ENCODE measurements around the gene WFIKKN1.

The WFIKKN1 gene

GRCh38 chr16:657487-657886, 26.7 kb downstream of the WFIKKN1 start:
- no peak for DNase-seq (ENCODE audit: low spot score)

- no peak for DNase-seq (ENCODE audit: low spot score)
Observed at GRCh38 chr16:658679-659571, 28.1 kb downstream of the WFIKKN1 start.

- no peak for DNase-seq (ENCODE audit: low spot score)
Observed at GRCh38 chr16:659618-660017, 28.8 kb downstream of the WFIKKN1 start.

- DNase-seq (ENCODE audit: low spot score): no peak
Observed at GRCh38 chr16:660132-660458, 29.3 kb downstream of the WFIKKN1 start.

- DNase-seq (ENCODE audit: low spot score): peak; percentile 83
Observed at GRCh38 chr16:660459-661183, 29.8 kb downstream of the WFIKKN1 start.

- no peak for DNase-seq (ENCODE audit: low spot score)
Observed at GRCh38 chr16:661184-661821, 30.5 kb downstream of the WFIKKN1 start.

- no peak for DNase-seq (ENCODE audit: low spot score)
Observed at GRCh38 chr16:662095-662494, 31.3 kb downstream of the WFIKKN1 start.

GRCh38 chr16:662597-662996, 31.8 kb downstream of the WFIKKN1 start:
- DNase-seq (ENCODE audit: low spot score): no peak

- DNase-seq (ENCODE audit: low spot score): no peak
Observed at GRCh38 chr16:666572-666971, 35.8 kb downstream of the WFIKKN1 start.

- no peak for DNase-seq (ENCODE audit: low spot score)
Observed at GRCh38 chr16:667113-667779, 36.5 kb downstream of the WFIKKN1 start.

- peak; percentile 95 for DNase-seq (ENCODE audit: low spot score)
Observed at GRCh38 chr16:667780-668518, 37.2 kb downstream of the WFIKKN1 start, which contains the start of gene RHOT2. Gene RHOT2, plus strand, starts transcription at chr16:668132. Its CDS starts 68 bp downstream, at chr16:668200.

GRCh38 chr16:668519-669171, 37.9 kb downstream of the WFIKKN1 start:
- no peak for DNase-seq (ENCODE audit: low spot score)

GRCh38 chr16:669666-670065, 38.9 kb downstream of the WFIKKN1 start:
- no peak for DNase-seq (ENCODE audit: low spot score)

- no peak for DNase-seq (ENCODE audit: low spot score)
Observed at GRCh38 chr16:670485-671352, 39.9 kb downstream of the WFIKKN1 start.

GRCh38 chr16:671353-672131, 40.8 kb downstream of the WFIKKN1 start:
- no peak for DNase-seq (ENCODE audit: low spot score)

- no peak for DNase-seq (ENCODE audit: low spot score)
Observed at GRCh38 chr16:672371-672770, 41.6 kb downstream of the WFIKKN1 start.

- no peak for DNase-seq (ENCODE audit: low spot score)
Observed at GRCh38 chr16:672851-673250, 42.1 kb downstream of the WFIKKN1 start.

GRCh38 chr16:673399-673991, 42.7 kb downstream of the WFIKKN1 start:
- no peak for DNase-seq (ENCODE audit: low spot score)

Measured in AG08396 (cell line).